HCT116 (cell line): Measurements from ENCODE around the gene COX8A. TPM values are rescaled to one million over a fixed set of nuclear protein-coding genes. Genes with fewer than 3 reads are reported as not detected.

Experiments used
- ATAC-seq: fragments of 200-7000 bp; cut with Tn5 transposase; 2 replicates; pipeline ENCODE4 v1.9.1; 2020; ENCODE audit warnings: mild to moderate bottlenecking, moderate library complexity
- BruUV-seq: library from RNA; stranded (reverse); fragments of 400-500 nt; replicated peaks from 2 replicates; lab custom pipeline; 2021; lab: Mats Ljungman, UMichigan
- CTCF ChIA-PET: fragments of 300-600 bp; sonication (Branson Sonifier 250); formaldehyde crosslinking; loops from one replicate; lab custom pipeline; 2021; ENCODE audit warnings: antibody characterized with exemption; lab: Charles Lee
- POLR2A ChIA-PET: fragments of 300-600, 350-600 bp; sonication (Branson Sonifier 250); formaldehyde crosslinking; loops from one replicate; lab custom pipeline; 2021; ENCODE audit warnings: antibody characterized with exemption; lab: Charles Lee
- RAD21 ChIA-PET, 2 experiments: fragments of 300-600 bp; sonication (Branson Sonifier 250); formaldehyde crosslinking; loops; one replicate each; lab custom pipeline; 2023; ENCODE audit warnings: low total read pairs in 2 of 2; ENCODE audit not compliant: uncharacterized antibody in 2 of 2, unreplicated experiment in 2 of 2, low non-redundant PET in 1 of 2; lab: Charles Lee
- DNase-seq: peaks from one replicate; pipeline ENCODE4 v3.0.0-alpha.2; 2010; ENCODE audit warnings: low read depth, low spot score
- H2AFZ ChIP-seq: fragments of 200-600 bp; shearing (Covaris generic), sonication (generic); 2 replicates; pipeline ENCODE4 v1.6.1; 2017; ENCODE audit warnings: low read depth, mixed run types, mixed read lengths, antibody characterized with exemption, low read length; ENCODE audit not compliant: poor library complexity, severe bottlenecking
- H3K27ac ChIP-seq: 2 replicates; pipeline ENCODE4 v1.5.1; 2012; ENCODE audit warnings: low read depth, low read length
- H3K27me3 ChIP-seq: fragments of 200-600 bp; sonication (generic); 2 replicates; pipeline ENCODE4 v1.6.1; 2016; ENCODE audit warnings: mixed run types, low read length, mixed read lengths; ENCODE audit not compliant: insufficient read depth
- H3K36me3 ChIP-seq, 2 experiments: fragments of 200-500 bp in 1 of 2; fragments of 200-600 bp in 1 of 2; sonication (Bioruptor generic) in 1 of 2; sonication (generic) in 1 of 2; 2 replicates each; pipeline versions ENCODE4 v1.5.1 to v1.6.1; 2014 to 2016; ENCODE audit warnings: low read length in 2 of 2, inconsistent platforms in 1 of 2, mixed read lengths in 1 of 2, mixed run types in 1 of 2; ENCODE audit not compliant: insufficient read depth in 2 of 2, control insufficient read depth in 1 of 2
- H3K4me1 ChIP-seq, 2 experiments: fragments of 200-600 bp in 1 of 2; sonication (generic) in 1 of 2; 2 replicates each; pipeline versions ENCODE4 v1.5.1 to v1.6.1; 2012 to 2017; ENCODE audit warnings: low read length in 2 of 2, inconsistent platforms in 1 of 2, mild to moderate bottlenecking in 1 of 2, mixed read lengths in 1 of 2, mixed run types in 1 of 2, moderate library complexity in 1 of 2; ENCODE audit not compliant: insufficient read depth in 2 of 2, control insufficient read depth in 1 of 2
- H3K4me2 ChIP-seq: fragments of 200-600 bp; sonication (generic); 2 replicates; pipeline ENCODE4 v1.6.1; 2017; ENCODE audit warnings: mixed run types, low read length, mixed read lengths
- H3K4me3 ChIP-seq, 2 experiments: fragments of 200-600 bp in 1 of 2; sonication (generic) in 1 of 2; replicated peaks in 1 of 2; 2 replicates each; pipeline ENCODE4 v1.5.1; 2011 to 2016; ENCODE audit warnings: low read length in 2 of 2, control low read depth in 1 of 2, low read depth in 1 of 2, mild to moderate bottlenecking in 1 of 2, mixed read lengths in 1 of 2, mixed run types in 1 of 2
- H3K79me2 ChIP-seq: fragments of 200-600 bp; sonication (generic); 2 replicates; pipeline ENCODE4 v1.6.1; 2017; ENCODE audit warnings: mild to moderate bottlenecking, mixed run types, low read length, moderate library complexity, mixed read lengths; ENCODE audit not compliant: insufficient read depth
- H3K9ac ChIP-seq: fragments of 200-600 bp; sonication (generic); 2 replicates; pipeline ENCODE4 v1.6.1; 2016; ENCODE audit warnings: low read length, mixed read lengths
- H3K9me2 ChIP-seq: fragments of 200-600 bp; sonication (generic), shearing (Covaris generic); 2 replicates; pipeline ENCODE4 v1.6.1; 2017; ENCODE audit warnings: mixed run types, mild to moderate bottlenecking, moderate library complexity; ENCODE audit not compliant: insufficient read depth
- H3K9me3 ChIP-seq, 2 experiments: fragments of 200-500 bp in 1 of 2; fragments of 200-600 bp in 1 of 2; sonication (Bioruptor generic) in 1 of 2; sonication (generic) in 1 of 2; 2 replicates each; pipeline ENCODE4 v1.6.1; 2014 to 2017; ENCODE audit warnings: low read length in 2 of 2, mixed read lengths in 2 of 2, inconsistent platforms in 1 of 2, low read depth in 1 of 2, mild to moderate bottlenecking in 1 of 2, mixed run types in 1 of 2, moderate library complexity in 1 of 2; ENCODE audit not compliant: control insufficient read depth in 1 of 2, insufficient read depth in 1 of 2
- H4K20me1 ChIP-seq: fragments of 200-600 bp; sonication (generic), shearing (Covaris generic); 2 replicates; pipeline ENCODE4 v1.6.1; 2017; ENCODE audit warnings: mixed run types, mild to moderate bottlenecking, moderate library complexity; ENCODE audit not compliant: insufficient read depth
- CEBPB ChIP-seq: IDR thresholded peaks from 2 replicates; pipeline ENCODE4 v1.6.1; 2012; ENCODE audit warnings: low read depth
- CTCF ChIP-seq, 3 experiments: fragments of 200-600 bp in 1 of 3; sonication (generic) in 1 of 3; IDR thresholded peaks in 2 of 3; conservative IDR thresholded peaks in 1 of 3; 2 replicates each; pipeline ENCODE4 v1.5.1; 2012 to 2017; ENCODE audit warnings: low read depth in 2 of 3, low read length in 2 of 3, antibody characterized with exemption in 1 of 3, borderline replicate concordance in 1 of 3, control low read depth in 1 of 3, mild to moderate bottlenecking in 1 of 3, mixed read lengths in 1 of 3, mixed run types in 1 of 3, moderate library complexity in 1 of 3; ENCODE audit not compliant: insufficient read depth in 1 of 3
- ELF1 ChIP-seq: IDR thresholded peaks from 2 replicates; pipeline ENCODE4 v1.6.1; 2012; ENCODE audit warnings: low read depth, borderline replicate concordance
- EZH2phosphoT487 ChIP-seq: fragments of 200-600 bp; IDR thresholded peaks from 2 replicates; pipeline ENCODE4 v1.6.1; 2018; ENCODE audit warnings: antibody characterized with exemption, borderline replicate concordance
- JUND ChIP-seq: IDR thresholded peaks from 2 replicates; pipeline ENCODE4 v1.6.1; 2012
- RAD21 ChIP-seq: IDR thresholded peaks from 2 replicates; pipeline ENCODE4 v1.6.1; 2012; ENCODE audit warnings: low read depth, mild to moderate bottlenecking
- ZNF274 ChIP-seq: fragments of 200-500 bp; sonication (Bioruptor generic); IDR thresholded peaks from 2 replicates; pipeline ENCODE4 v1.6.1; 2014; ENCODE audit warnings: mild to moderate bottlenecking, low read depth, low read length, inconsistent platforms
- intact Hi-C: fragments of 100-400 bp; cut with micrococcal nuclease; formaldehyde crosslinking; loops from 2 replicates; pipeline ENCODE4 v1.10.0; 2022
- total RNA-seq: library from RNA; stranded (reverse); gene quantifications from one replicate; pipeline ENCODE4 v1.2.1, GENCODE V29; 2021; ENCODE audit not compliant: unreplicated experiment

COX8A gene
- total RNA-seq, 1 experiment from 2014 or later, result 536 TPM

GRCh38 chr11:63945477-63946163, 28.8 kb upstream of the COX8A start:
- RAD21 ChIA-PET, result interaction anchor here (0.5 to 1.5 kb wide), 9 partner anchors 11 to 110 kb away, joined by 3 to 10 read pairs (median 4); partner anchors contain the start of gene MARK2 (in 1 of the 2)
- H3K36me3 ChIP-seq, result peaks cover 11 to 15% of the 10 kb centered on the region in 2 experiments; a peak in 3 of 4 replicates
- 0 out of 2 replicates have a peak overlapping the region, but pooled peaks have one; percentile 19 for H3K9ac ChIP-seq
- intact Hi-C loops, result loop anchor here (1.0 to 2.0 kb wide), 3 partner anchors 108 to 203 kb away; no protein-coding TSS in a partner anchor
- no peaks in the 10 kb centered on the region for H3K27me3 ChIP-seq
- DNase-seq (peak; percentile 36), ATAC-seq (peak; percentile 97)
- TF ChIP-seq CTCF (IDR thresholded peaks at IDR 0.05 in 2 of 3, conservative IDR thresholded peaks at IDR 0.05 in 1 of 3; ENCODE audit: borderline replicate concordance in 1 of 3, insufficient read depth in 1 of 3, low read depth in 2 of 3, low read length in 2 of 3) (peak; percentile 65 to 87 (median 75)), RAD21 (peak; percentile 93), EZH2phosphoT487 (no peak), JUND (no peak), CEBPB (no peak), ZNF274 (no peak), ELF1 (no peak)
- no TSS peak for BruUV-seq
- POLR2A ChIA-PET, result interaction anchor here (1.1 to 1.2 kb wide), 2 partner anchors 28 to 109 kb away, joined by 5 read pairs; partner anchors contain the start of gene RCOR2
- H3K4me1 ChIP-seq, result peaks cover 0 to 12% of the 10 kb centered on the region in 2 experiments; a peak in 2 of 4 replicates
- peak overlapping the region; percentile 3 for H3K27ac ChIP-seq
- CTCF ChIA-PET, result interaction anchor here (0.6 to 4.1 kb wide), 22 partner anchors 10 to 467 kb away, joined by 3 to 66 read pairs (median 4); partner anchors contain the start of genes COX8A, MARK2, RCOR2 and ZFTA
- no peaks in the 10 kb centered on the region; the same call in 1 of the 2 replicates for H4K20me1 ChIP-seq
- no peak overlapping the region for H3K4me2 ChIP-seq
- H2AFZ ChIP-seq, result no peak overlapping the region
- no peaks in the 10 kb centered on the region for H3K9me3 ChIP-seq
- no peaks in the 10 kb centered on the region for H3K9me2 ChIP-seq
- H3K79me2 ChIP-seq, result peaks cover 48% of the 10 kb centered on the region
- H3K4me3 ChIP-seq, result no peak overlapping the region
